Calu3 (cell line): Measurements from ENCODE around the gene SELENOM. TPM values are rescaled to one million over a fixed set of nuclear protein-coding genes. Genes with fewer than 3 reads are reported as not detected.
"Not testable (repeated sequence)": the region's sequence is repeated elsewhere in the genome, so short reads cannot be mapped to it uniquely, and the experiment has no call there.

Experiments used
- BruUV-seq: library from RNA; stranded (reverse); fragments of 400-500 nt; replicated peaks from 2 replicates; lab custom pipeline; 2021; lab: Mats Ljungman, UMichigan
- CTCF ChIA-PET: fragments of 300-600 bp; sonication (Branson Sonifier 250); formaldehyde crosslinking; loops from one replicate; lab custom pipeline; 2022; ENCODE audit warnings: antibody characterized with exemption; lab: Charles Lee
- DNase-seq: peaks from one replicate; pipeline ENCODE4 v3.0.0; 2022
- H3K27ac Mint-ChIP-seq: one replicate; pipeline ENCODE4 v1.8.0; 2022; ENCODE audit warnings: mixed read lengths; ENCODE audit not compliant: unreplicated experiment
- H3K27me3 Mint-ChIP-seq: one replicate; pipeline ENCODE4 v1.8.0; 2022; ENCODE audit warnings: mixed read lengths; ENCODE audit not compliant: unreplicated experiment
- H3K36me3 Mint-ChIP-seq: one replicate; pipeline ENCODE4 v1.8.0; 2022; ENCODE audit warnings: mild to moderate bottlenecking, moderate library complexity, mixed read lengths; ENCODE audit not compliant: insufficient read depth, unreplicated experiment
- H3K4me1 Mint-ChIP-seq: one replicate; pipeline ENCODE4 v1.8.0; 2022; ENCODE audit warnings: mild to moderate bottlenecking, low read depth, mixed read lengths; ENCODE audit not compliant: unreplicated experiment
- H3K4me3 Mint-ChIP-seq: one replicate; pipeline ENCODE4 v1.8.0; 2022; ENCODE audit warnings: mild to moderate bottlenecking, low read depth, moderate library complexity, mixed read lengths; ENCODE audit not compliant: unreplicated experiment
- H3K9me3 Mint-ChIP-seq: one replicate; pipeline ENCODE4 v1.8.0; 2022; ENCODE audit warnings: low read depth, mixed read lengths; ENCODE audit not compliant: unreplicated experiment
- intact Hi-C: fragments of 100-400 bp; cut with micrococcal nuclease; formaldehyde crosslinking; loops from one replicate; pipeline ENCODE4 v1.10.0; 2022; ENCODE audit not compliant: unreplicated experiment
- total RNA-seq: library from RNA; stranded (reverse); gene quantifications from 2 replicates; pipeline ENCODE4 v1.2.3, GENCODE V29; 2022
- TF ChIP-seq, protein P1 (sequence below): fragments of 200-600 bp; IDR thresholded peaks from one replicate; pipeline ENCODE4 v1.8.0; 2022; ENCODE audit warnings: antibody characterized with exemption; ENCODE audit not compliant: unreplicated experiment

The SELENOM gene
- total RNA-seq, 1 experiment from 2014 or later, result not detected

DNA sequence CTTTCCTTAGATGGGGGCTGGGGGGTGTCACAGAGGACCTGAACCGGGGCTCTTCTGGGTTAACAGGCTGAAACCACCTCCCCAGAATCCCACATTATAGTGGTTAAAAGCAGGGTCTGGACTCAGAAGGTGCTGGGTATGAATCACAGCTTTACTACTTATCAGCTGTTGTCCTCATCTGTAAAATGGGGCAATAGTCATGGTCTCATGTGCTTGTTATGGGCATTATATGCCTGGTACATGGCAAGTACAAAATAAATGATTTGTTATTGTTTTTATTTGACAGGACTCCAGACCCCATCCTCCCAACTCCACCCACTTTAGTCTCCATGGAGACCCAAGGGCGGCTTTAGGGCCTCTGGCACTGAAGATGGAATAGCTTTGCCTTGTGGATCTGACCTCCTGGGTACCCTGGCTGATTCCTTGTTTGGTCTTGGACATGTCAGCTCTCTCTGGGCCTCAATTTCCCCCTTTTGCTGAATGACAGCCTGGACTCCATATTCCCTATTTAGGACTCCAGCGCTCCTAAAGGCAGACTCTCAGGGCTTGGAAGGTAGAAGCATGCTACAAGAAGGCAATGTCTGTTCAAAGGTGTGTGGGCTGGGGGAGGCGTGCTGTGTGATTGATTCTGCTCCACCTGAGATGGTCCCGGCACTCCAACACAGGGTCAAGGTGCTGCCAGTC is 27.1 kb downstream of the SELENOM start:
- BruUV-seq, result no TSS peak
- no peak for DNase-seq
- intact Hi-C loops, result loop anchor here (5.0 kb wide), 1 partner anchor 113 kb away; the partner anchor contains the start of genes MORC2 and TUG1
- Mint-ChIP-seq H3K27me3 (no peaks in the 10 kb centered on the region), H3K4me1 (peaks cover 28% of the 10 kb centered on the region), H3K4me3 (peak overlapping the region; percentile 91), H3K36me3 (peaks cover 41% of the 10 kb centered on the region), H3K9me3 (no peaks in the 10 kb centered on the region), H3K27ac (peak overlapping the region; percentile 82)
- TF ChIP-seq, protein P1, sequence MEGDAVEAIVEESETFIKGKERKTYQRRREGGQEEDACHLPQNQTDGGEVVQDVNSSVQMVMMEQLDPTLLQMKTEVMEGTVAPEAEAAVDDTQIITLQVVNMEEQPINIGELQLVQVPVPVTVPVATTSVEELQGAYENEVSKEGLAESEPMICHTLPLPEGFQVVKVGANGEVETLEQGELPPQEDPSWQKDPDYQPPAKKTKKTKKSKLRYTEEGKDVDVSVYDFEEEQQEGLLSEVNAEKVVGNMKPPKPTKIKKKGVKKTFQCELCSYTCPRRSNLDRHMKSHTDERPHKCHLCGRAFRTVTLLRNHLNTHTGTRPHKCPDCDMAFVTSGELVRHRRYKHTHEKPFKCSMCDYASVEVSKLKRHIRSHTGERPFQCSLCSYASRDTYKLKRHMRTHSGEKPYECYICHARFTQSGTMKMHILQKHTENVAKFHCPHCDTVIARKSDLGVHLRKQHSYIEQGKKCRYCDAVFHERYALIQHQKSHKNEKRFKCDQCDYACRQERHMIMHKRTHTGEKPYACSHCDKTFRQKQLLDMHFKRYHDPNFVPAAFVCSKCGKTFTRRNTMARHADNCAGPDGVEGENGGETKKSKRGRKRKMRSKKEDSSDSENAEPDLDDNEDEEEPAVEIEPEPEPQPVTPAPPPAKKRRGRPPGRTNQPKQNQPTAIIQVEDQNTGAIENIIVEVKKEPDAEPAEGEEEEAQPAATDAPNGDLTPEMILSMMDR, result no peak
- CTCF ChIA-PET, result interaction anchor here (0.6 to 1.4 kb wide), 4 partner anchors 27 to 1425 kb away, joined by 3 to 6 read pairs (median 4); partner anchors contain the start of genes MORC2 and SELENOM

DNA sequence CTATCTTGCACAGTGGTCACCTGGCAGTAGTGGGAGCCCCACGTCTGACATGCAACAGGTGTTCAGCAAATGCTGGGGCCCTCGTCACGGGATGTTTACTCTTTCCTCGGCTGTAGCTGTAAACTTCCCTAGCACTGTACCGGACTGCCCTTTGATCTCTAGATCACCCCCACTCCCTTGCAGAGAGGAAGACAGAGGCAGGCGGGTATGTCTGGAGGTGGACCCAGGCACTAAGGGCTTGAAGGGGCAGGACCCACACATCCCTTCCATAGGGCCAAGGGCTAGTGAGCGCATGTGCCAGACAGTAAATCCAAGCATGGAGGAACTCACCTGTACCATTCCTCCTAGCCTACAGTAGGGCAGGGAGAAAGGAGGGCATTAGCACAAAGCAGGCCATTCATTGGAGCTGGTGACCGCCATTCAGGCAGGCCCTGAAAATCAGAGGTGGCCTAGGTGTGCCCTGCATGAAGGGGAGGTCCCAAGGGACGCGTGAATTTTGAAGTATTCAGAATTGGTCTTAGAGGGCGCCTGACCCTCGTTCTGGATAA is 28.2 kb downstream of the SELENOM start:
- BruUV-seq, result no TSS peak
- no peak overlapping the region for H3K27ac Mint-ChIP-seq
- no peaks in the 10 kb centered on the region for H3K27me3 Mint-ChIP-seq
- TF ChIP-seq, protein P1, result no peak
- no peak overlapping the region for H3K4me3 Mint-ChIP-seq
- intact Hi-C loops, result no loop called here
- peaks cover 28% of the 10 kb centered on the region for H3K4me1 Mint-ChIP-seq
- CTCF ChIA-PET, result no interaction called here
- no peaks in the 10 kb centered on the region for H3K9me3 Mint-ChIP-seq
- peaks cover 30% of the 10 kb centered on the region for H3K36me3 Mint-ChIP-seq
- no peak for DNase-seq

DNA sequence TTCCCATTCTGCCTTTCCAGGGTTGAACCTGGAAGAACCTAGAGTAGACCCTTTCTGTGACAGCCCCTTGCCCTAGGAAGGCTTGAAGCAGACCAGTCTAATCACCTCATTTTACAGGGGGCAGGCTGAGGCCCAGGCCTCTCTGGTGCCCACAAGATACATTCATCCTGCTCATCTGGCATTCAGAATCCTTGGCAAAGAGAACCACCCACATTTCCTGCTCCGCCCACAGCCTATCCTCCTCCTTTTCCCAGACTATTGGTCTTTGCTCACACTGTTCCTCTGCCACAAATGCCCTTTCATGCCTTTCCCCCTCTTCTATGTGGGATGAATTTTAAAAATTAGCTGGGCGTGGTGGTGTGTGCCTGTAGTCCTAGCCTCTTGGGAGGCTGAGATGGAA is 29.0 kb downstream of the SELENOM start:
- H3K27me3 Mint-ChIP-seq, CTCF ChIA-PET, H3K27ac Mint-ChIP-seq, H3K9me3 Mint-ChIP-seq, BruUV-seq, intact Hi-C loops, H3K4me3 Mint-ChIP-seq, DNase-seq: not testable (repeated sequence)
- peaks cover 28% of the 10 kb centered on the region for H3K36me3 Mint-ChIP-seq
- peaks cover 21% of the 10 kb centered on the region for H3K4me1 Mint-ChIP-seq

DNA sequence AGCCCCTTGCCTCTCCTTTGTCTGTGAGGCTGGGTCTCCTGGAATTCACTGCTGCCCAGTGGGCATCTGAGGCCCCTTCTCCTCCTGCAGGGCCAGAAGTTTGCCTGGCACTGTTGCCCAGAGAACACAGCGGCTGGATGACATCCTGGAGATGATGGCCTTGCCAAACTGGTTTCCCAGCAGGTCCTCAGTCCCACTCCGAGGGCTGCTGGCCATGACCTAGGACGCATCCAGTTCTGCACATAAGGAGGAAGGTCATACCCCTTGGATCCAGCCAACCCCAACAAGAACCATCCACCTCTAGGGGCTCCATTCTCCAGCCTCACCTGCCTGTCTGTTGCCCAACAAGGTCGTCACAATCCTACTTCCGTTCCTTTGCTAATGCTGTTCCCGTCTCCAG is 29.7 kb downstream of the SELENOM start:
- H3K27me3 Mint-ChIP-seq, result no peaks in the 10 kb centered on the region
- no peak for DNase-seq
- no peak overlapping the region for H3K27ac Mint-ChIP-seq
- no TSS peak for BruUV-seq
- CTCF ChIA-PET, result no interaction called here
- no peaks in the 10 kb centered on the region for H3K9me3 Mint-ChIP-seq
- H3K4me1 Mint-ChIP-seq, result peaks cover 14% of the 10 kb centered on the region
- no peak overlapping the region for H3K4me3 Mint-ChIP-seq
- TF ChIP-seq, protein P1, result no peak
- H3K36me3 Mint-ChIP-seq, result peaks cover 24% of the 10 kb centered on the region
- intact Hi-C loops, result no loop called here

DNA sequence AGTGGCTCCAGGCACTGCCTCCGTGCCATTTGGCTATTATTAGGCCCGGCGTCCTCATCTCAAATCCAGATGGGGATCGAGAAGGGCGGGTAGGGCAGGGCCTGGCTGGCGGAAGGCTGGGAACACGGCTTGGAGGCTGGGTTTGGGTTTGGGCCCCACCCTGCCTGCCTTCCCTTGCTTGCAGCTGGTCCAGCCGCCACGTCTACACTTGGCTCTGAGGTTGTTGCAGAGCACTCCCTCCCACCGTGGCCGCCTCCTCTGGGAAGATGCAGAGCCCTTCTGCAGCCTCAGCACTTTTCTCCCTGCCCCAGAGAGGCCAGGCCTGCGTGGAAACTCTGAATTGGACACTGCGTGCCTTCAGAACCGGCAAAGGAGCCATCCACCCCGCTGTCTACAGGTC is 31.4 kb downstream of the SELENOM start:
- H3K36me3 Mint-ChIP-seq, result peaks cover 7% of the 10 kb centered on the region
- BruUV-seq, result no TSS peak
- H3K9me3 Mint-ChIP-seq, result no peaks in the 10 kb centered on the region
- CTCF ChIA-PET, result no interaction called here
- TF ChIP-seq, protein P1, result no peak
- no peak overlapping the region for H3K27ac Mint-ChIP-seq
- H3K27me3 Mint-ChIP-seq, result no peaks in the 10 kb centered on the region
- intact Hi-C loops, result no loop called here
- DNase-seq, result no peak
- H3K4me1 Mint-ChIP-seq, result no peaks in the 10 kb centered on the region
- no peak overlapping the region for H3K4me3 Mint-ChIP-seq

DNA sequence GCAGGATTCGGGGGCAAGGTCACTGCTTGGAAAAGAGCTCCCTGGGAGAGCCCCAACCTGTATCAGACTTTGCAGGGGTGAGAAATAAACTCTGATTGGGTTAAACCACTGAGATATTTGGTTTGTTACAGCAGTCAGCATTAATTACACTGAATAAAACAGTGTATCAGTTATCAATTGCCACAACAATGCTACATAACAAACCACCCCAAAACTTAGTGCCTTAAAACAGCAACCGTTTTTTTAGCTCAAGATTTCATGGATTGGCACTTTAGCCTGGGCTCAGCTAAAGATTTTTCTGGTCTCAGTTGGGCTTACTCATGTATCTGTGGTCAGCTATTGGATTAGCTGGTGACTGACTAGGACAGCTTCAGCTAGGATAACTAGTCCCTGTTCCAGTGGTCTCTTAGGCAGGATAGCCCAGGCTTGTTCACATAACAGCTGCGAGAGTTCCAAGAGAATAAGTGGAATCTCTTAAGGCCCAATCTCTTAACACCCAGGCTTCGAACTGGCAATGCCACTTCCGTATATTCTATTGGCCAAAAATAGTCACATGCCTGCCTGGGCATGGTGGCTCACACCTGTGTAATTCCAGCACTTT is 33.7 kb downstream of the SELENOM start:
- DNase-seq, H3K9me3 Mint-ChIP-seq, H3K27ac Mint-ChIP-seq, H3K4me1 Mint-ChIP-seq, H3K36me3 Mint-ChIP-seq, H3K27me3 Mint-ChIP-seq, CTCF ChIA-PET, intact Hi-C loops, H3K4me3 Mint-ChIP-seq, BruUV-seq: not testable (repeated sequence)
